Stimulated activated naive B cell treated with anti-CD40 and anti-IgM and Interleukin-4, amounts not matched to agents 10 μg/mL and 1 μg/mL and 100 μg/mL, for 72 hours (primary cell): ENCODE measurements around the gene DPP9.

Experiments used
- ATAC-seq, 2 donors: fragments of 150-1000 bp; cut with Tn5 transposase; replicated peaks; 2 replicates each; pipeline ENCODE4 v1.10.0; 2021; ENCODE audit warnings: moderate library complexity in 1 of 2
- DNase-seq: peaks from one replicate; pipeline ENCODE4 v3.0.0; 2021
- H3K27ac Mint-ChIP-seq: one replicate; pipeline ENCODE4 v1.8.0; 2022; ENCODE audit warnings: mild to moderate bottlenecking, mixed read lengths
- H3K27me3 Mint-ChIP-seq, 2 donors: one replicate each; pipeline ENCODE4 v1.8.0; 2022; ENCODE audit warnings: mixed read lengths in 2 of 2
- H3K36me3 Mint-ChIP-seq, 2 donors: one replicate each; pipeline ENCODE4 v1.8.0; 2022; ENCODE audit warnings: mixed read lengths in 2 of 2, mild to moderate bottlenecking in 1 of 2
- H3K4me1 Mint-ChIP-seq, 2 donors: one replicate each; pipeline ENCODE4 v1.8.0; 2022; ENCODE audit warnings: mixed read lengths in 2 of 2, mild to moderate bottlenecking in 1 of 2
- H3K4me3 Mint-ChIP-seq, 2 donors: one replicate each; pipeline ENCODE4 v1.8.0; 2022; ENCODE audit warnings: mild to moderate bottlenecking in 2 of 2, mixed read lengths in 2 of 2, moderate library complexity in 1 of 2
- H3K9me3 Mint-ChIP-seq, 2 donors: one replicate each; pipeline ENCODE4 v1.8.0; 2022; ENCODE audit warnings: mixed read lengths in 2 of 2, mild to moderate bottlenecking in 1 of 2

DPP9 gene

GRCh38 chr19:4656102-4656501 is 67.5 kb downstream of the DPP9 start:
- H3K36me3 Mint-ChIP-seq: peaks cover 39 to 41% of the 10 kb centered on the region in 2 donors
- H3K27ac Mint-ChIP-seq: no peak overlapping the region
- H3K9me3 Mint-ChIP-seq: no peaks in the 10 kb centered on the region
- peaks cover 10 to 20% of the 10 kb centered on the region in 2 donors for H3K4me1 Mint-ChIP-seq
- no peaks in the 10 kb centered on the region for H3K27me3 Mint-ChIP-seq
- H3K4me3 Mint-ChIP-seq: no peak overlapping the region
- DNase-seq (no peak), ATAC-seq (no peak)

GRCh38 chr19:4654437-4655361 is 68.9 kb downstream of the DPP9 start:
- Mint-ChIP-seq H3K27me3 (no peaks in the 10 kb centered on the region), H3K9me3 (no peaks in the 10 kb centered on the region), H3K4me1 (peaks cover 11 to 13% of the 10 kb centered on the region in 2 donors), H3K4me3 (no peak overlapping the region), H3K27ac (peak overlapping the region; percentile 84), H3K36me3 (peaks cover 28 to 33% of the 10 kb centered on the region in 2 donors)
- no peak for DNase-seq
- peak; percentile 42 to 46 for ATAC-seq

- H3K27ac Mint-ChIP-seq: no peak overlapping the region
- H3K27me3 Mint-ChIP-seq: no peaks in the 10 kb centered on the region
- DNase-seq: no peak
- H3K36me3 Mint-ChIP-seq: peaks cover 27 to 32% of the 10 kb centered on the region in 2 donors
- H3K4me3 Mint-ChIP-seq: no peak overlapping the region
- H3K4me1 Mint-ChIP-seq: peaks cover 15 to 21% of the 10 kb centered on the region in 2 donors
- H3K9me3 Mint-ChIP-seq: no peaks in the 10 kb centered on the region
- no peak for ATAC-seq
Measured at GRCh38 chr19:4653793-4654436, 69.7 kb downstream of the DPP9 start.

DNA sequence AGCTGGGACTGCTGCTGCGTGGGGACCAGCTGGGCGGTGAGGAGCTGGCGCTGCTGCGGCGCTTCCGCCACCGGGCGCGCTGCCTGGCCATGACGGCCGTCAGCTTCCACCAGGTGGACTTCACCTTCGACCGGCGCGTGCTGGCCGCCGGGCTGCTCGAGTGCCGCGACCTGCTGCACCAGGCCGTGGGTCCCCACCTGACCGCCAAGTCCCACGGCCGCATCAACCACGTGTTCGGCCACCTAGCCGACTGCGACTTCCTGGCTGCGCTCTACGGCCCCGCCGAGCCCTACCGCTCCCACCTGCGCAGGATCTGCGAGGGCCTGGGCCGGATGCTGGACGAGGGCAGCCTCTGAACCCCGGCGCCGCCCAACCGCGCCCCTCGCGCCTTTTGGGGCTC is 71.6 kb downstream of the DPP9 start:
- Mint-ChIP-seq H3K27me3 (no peaks in the 10 kb centered on the region), H3K4me1 (peaks cover 24 to 36% of the 10 kb centered on the region in 2 donors), H3K9me3 (no peaks in the 10 kb centered on the region), H3K27ac (no peak overlapping the region), H3K36me3 (peaks cover 19 to 22% of the 10 kb centered on the region in 2 donors), H3K4me3 (no peak overlapping the region)
- ATAC-seq: no peak
- DNase-seq: no peak

GRCh38 chr19:4650159-4650558 is 73.5 kb downstream of the DPP9 start:
- ATAC-seq: no peak
- Mint-ChIP-seq H3K27me3 (no peaks in the 10 kb centered on the region), H3K9me3 (no peaks in the 10 kb centered on the region), H3K36me3 (peaks cover 26 to 28% of the 10 kb centered on the region in 2 donors), H3K4me1 (peaks cover 24 to 47% of the 10 kb centered on the region in 2 donors), H3K4me3 (no peak overlapping the region), H3K27ac (peak overlapping the region; percentile 34)
- no peak for DNase-seq

DNA sequence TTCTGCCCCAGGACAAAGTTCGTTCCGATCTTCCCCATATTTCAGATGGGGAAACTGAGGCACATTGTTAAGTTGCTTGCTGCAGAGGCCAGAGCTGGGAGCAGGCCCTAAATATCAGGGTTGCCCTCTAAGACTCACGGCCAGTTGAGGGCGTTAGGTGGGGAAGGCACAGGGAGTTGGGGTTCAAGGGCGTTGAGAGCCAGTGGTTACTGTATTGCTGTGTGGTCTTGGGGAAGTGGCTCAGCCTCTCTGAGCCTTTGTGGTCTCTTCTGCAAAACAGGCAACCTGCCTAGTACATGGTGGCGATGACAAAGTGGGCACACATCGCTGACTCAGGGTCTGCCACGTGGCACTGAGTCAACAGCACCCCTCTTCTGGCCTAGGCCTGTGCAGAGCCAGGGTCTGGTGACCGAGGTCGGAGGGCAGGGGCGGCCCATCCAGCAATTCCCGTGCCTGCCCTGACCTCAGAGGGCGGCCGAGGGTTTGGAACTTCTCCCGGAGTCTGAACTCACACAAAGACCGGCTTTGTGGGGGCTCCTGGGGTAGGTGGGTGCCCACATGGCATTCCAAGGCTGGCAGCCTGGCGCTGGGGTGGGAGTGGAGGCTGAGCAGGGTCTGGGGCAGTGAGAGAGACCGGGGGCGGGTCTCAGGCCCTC is 74.1 kb downstream of the DPP9 start:
- no peak overlapping the region for H3K27ac Mint-ChIP-seq
- H3K4me1 Mint-ChIP-seq: peaks cover 19 to 41% of the 10 kb centered on the region in 2 donors
- H3K4me3 Mint-ChIP-seq: peak overlapping the region in 1 of 2 donors; percentile 14
- no peak for DNase-seq
- ATAC-seq: no peak
- H3K36me3 Mint-ChIP-seq: peaks cover 22 to 25% of the 10 kb centered on the region in 2 donors
- no peaks in the 10 kb centered on the region for H3K27me3 Mint-ChIP-seq
- H3K9me3 Mint-ChIP-seq: no peaks in the 10 kb centered on the region

- peak overlapping the region; percentile 75 for H3K27ac Mint-ChIP-seq
- H3K4me3 Mint-ChIP-seq: peak overlapping the region; percentile 13 to 44
- no peaks in the 10 kb centered on the region for H3K27me3 Mint-ChIP-seq
- DNase-seq (no peak), ATAC-seq (peak; percentile 67)
- peaks cover 15 to 40% of the 10 kb centered on the region in 2 donors for H3K4me1 Mint-ChIP-seq
- H3K9me3 Mint-ChIP-seq: no peaks in the 10 kb centered on the region
- peaks cover 20 to 21% of the 10 kb centered on the region in 2 donors for H3K36me3 Mint-ChIP-seq
Measured at GRCh38 chr19:4647676-4648644, 75.7 kb downstream of the DPP9 start.

DNA sequence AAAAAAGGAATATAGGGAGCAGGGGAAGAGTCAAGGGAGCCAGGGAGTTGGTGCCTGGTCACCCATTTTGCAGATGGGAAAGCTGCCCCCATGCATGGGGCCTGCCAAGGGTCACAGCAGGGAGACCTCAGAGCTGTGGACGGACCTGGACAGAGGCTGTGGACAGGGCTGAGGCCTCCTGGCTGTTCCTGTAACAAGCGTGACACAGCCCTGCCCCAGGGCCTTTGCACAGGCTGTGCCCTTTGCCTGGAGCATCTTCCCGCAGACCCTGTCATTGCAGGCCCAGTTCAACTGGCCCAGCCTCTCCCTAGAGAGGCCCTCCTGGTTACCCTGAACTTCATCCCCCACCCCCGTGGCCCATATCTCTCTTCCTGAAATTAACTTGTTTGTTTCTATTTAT is 77.9 kb downstream of the DPP9 start:
- H3K9me3 Mint-ChIP-seq: no peaks in the 10 kb centered on the region
- no peak overlapping the region for H3K4me3 Mint-ChIP-seq
- H3K27ac Mint-ChIP-seq: no peak overlapping the region
- peaks cover 17 to 22% of the 10 kb centered on the region in 2 donors for H3K36me3 Mint-ChIP-seq
- no peak for ATAC-seq
- no peaks in the 10 kb centered on the region for H3K27me3 Mint-ChIP-seq
- no peak for DNase-seq
- H3K4me1 Mint-ChIP-seq: peaks cover 24 to 59% of the 10 kb centered on the region in 2 donors

DNA sequence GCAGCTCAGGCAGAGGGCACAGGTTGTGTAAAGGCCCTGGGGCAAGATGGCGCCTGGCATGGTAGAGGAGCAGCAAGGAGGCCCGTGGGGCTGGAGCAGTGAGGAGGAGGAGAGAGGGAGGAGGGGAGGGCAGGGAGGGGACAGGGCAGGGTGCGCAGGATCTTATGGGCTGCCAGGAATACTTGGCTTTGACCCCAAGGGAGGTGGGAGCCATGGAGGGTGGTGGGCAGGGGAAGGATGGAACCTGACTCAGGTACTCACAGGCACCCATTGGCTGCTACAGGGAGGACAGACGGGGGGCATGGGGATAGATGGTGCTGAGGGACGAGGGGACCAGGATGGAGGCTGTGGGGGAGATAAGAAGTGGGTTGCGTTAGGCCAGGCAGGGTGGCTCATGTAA is 81.0 kb downstream of the DPP9 start:
- Mint-ChIP-seq H3K4me1 (peaks cover 17 to 57% of the 10 kb centered on the region in 2 donors), H3K27me3 (no peaks in the 10 kb centered on the region), H3K9me3 (no peaks in the 10 kb centered on the region), H3K4me3 (peak overlapping the region in 1 of 2 donors; percentile 21), H3K27ac (no peak overlapping the region), H3K36me3 (peaks cover 15 to 17% of the 10 kb centered on the region in 2 donors)
- no peak for DNase-seq
- no peak for ATAC-seq

GRCh38 chr19:4641132-4641531 is 82.5 kb downstream of the DPP9 start:
- ATAC-seq (no peak), DNase-seq (no peak)
- no peak overlapping the region for H3K27ac Mint-ChIP-seq
- H3K27me3 Mint-ChIP-seq: no peaks in the 10 kb centered on the region
- peaks cover 21 to 56% of the 10 kb centered on the region in 2 donors for H3K4me1 Mint-ChIP-seq
- H3K36me3 Mint-ChIP-seq: peaks cover 7 to 8% of the 10 kb centered on the region in 2 donors
- no peaks in the 10 kb centered on the region for H3K9me3 Mint-ChIP-seq
- H3K4me3 Mint-ChIP-seq: peak overlapping the region; percentile 39 to 54

GRCh38 chr19:4640247-4641000 is 83.2 kb downstream of the DPP9 start:
- peaks cover 3 to 8% of the 10 kb centered on the region in 2 donors for H3K36me3 Mint-ChIP-seq
- ATAC-seq (no peak), DNase-seq (no peak)
- H3K4me1 Mint-ChIP-seq: peaks cover 22 to 52% of the 10 kb centered on the region in 2 donors
- H3K27me3 Mint-ChIP-seq: no peaks in the 10 kb centered on the region
- no peaks in the 10 kb centered on the region for H3K9me3 Mint-ChIP-seq
- peak overlapping the region; percentile 14 for H3K27ac Mint-ChIP-seq
- H3K4me3 Mint-ChIP-seq: peak overlapping the region; percentile 87 to 97

DNA sequence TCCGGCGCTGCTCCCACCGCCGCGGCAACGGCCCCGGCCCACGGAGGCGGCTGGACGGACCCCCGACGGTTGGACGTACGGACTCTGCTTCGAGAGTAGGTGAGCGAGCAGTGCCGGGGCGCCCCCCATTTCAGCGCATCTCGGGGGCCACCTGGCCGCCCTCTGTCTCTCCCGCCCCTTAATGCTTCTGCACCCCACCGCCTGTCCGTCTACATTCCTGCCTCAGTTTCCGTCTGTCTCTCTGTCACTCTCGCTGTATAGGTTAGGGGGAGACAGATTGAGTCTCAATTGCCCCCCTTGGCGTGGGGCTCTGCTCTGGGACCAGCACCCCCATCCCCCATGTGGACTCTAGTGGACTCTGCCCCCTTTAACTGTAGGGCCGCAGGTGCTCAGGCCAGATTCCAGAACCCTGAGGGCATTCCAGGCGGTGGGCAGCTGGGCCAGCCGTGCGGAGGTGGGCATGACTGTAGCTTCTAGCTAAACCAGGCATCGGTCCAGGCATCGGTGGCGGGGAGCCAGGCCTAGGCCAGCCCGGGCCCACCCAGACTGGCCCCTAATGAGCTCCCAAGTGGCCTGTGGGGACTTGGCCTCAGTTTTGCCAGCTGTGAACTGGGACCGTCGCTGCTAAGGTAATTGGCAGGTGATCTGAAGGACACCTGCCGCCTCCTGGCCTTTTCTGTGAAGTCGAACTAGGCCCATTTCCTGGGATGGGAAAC is 84.0 kb downstream of the DPP9 start:
- H3K4me1 Mint-ChIP-seq: peaks cover 22 to 52% of the 10 kb centered on the region in 2 donors
- peaks cover 0 to 4% of the 10 kb centered on the region in 2 donors for H3K27me3 Mint-ChIP-seq
- DNase-seq (no peak), ATAC-seq (peak; percentile 13 to 17)
- peak overlapping the region; percentile 94 for H3K27ac Mint-ChIP-seq
- peak overlapping the region; percentile 87 to 97 for H3K4me3 Mint-ChIP-seq
- H3K36me3 Mint-ChIP-seq: peaks cover 2 to 4% of the 10 kb centered on the region in 2 donors
- no peaks in the 10 kb centered on the region for H3K9me3 Mint-ChIP-seq
